GM06990 (cell line): ENCODE measurements around the gene DYSF.

Experiments used
- DNase-seq: peaks from one replicate; pipeline ENCODE4 v3.0.0-alpha.2; 2011; ENCODE audit not compliant: insufficient read length; ENCODE audit errors: extremely low read depth
- H3K27me3 ChIP-seq: replicated peaks from 2 replicates; pipeline ENCODE4 v1.6.0; 2011; ENCODE audit warnings: low read length; ENCODE audit not compliant: control insufficient read depth, insufficient read depth
- H3K36me3 ChIP-seq: 2 replicates; pipeline ENCODE4 v1.5.1; 2011; ENCODE audit warnings: low read length; ENCODE audit not compliant: control insufficient read depth, insufficient read depth
- H3K4me3 ChIP-seq: replicated peaks from 2 replicates; pipeline ENCODE4 v1.5.1; 2011; ENCODE audit warnings: low read depth, mild to moderate bottlenecking, control low read depth, low read length
- TF ChIP-seq, protein P1 (sequence below): IDR thresholded peaks from 2 replicates; pipeline ENCODE4 v1.5.1; 2011; ENCODE audit warnings: low read length, control low read depth, mild to moderate bottlenecking, inconsistent platforms; ENCODE audit not compliant: insufficient read depth, poor library complexity, severe bottlenecking

Gene DYSF

GRCh38 chr2:71595569-71595968, 142.2 kb downstream of the DYSF start:
- H3K36me3 ChIP-seq, result no peaks in the 10 kb centered on the region
- TF ChIP-seq, protein P1, sequence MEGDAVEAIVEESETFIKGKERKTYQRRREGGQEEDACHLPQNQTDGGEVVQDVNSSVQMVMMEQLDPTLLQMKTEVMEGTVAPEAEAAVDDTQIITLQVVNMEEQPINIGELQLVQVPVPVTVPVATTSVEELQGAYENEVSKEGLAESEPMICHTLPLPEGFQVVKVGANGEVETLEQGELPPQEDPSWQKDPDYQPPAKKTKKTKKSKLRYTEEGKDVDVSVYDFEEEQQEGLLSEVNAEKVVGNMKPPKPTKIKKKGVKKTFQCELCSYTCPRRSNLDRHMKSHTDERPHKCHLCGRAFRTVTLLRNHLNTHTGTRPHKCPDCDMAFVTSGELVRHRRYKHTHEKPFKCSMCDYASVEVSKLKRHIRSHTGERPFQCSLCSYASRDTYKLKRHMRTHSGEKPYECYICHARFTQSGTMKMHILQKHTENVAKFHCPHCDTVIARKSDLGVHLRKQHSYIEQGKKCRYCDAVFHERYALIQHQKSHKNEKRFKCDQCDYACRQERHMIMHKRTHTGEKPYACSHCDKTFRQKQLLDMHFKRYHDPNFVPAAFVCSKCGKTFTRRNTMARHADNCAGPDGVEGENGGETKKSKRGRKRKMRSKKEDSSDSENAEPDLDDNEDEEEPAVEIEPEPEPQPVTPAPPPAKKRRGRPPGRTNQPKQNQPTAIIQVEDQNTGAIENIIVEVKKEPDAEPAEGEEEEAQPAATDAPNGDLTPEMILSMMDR, result no peak
- no peak for DNase-seq
- H3K27me3 ChIP-seq, result peaks cover 2% of the 10 kb centered on the region
- H3K4me3 ChIP-seq, result no peak overlapping the region

DNA sequence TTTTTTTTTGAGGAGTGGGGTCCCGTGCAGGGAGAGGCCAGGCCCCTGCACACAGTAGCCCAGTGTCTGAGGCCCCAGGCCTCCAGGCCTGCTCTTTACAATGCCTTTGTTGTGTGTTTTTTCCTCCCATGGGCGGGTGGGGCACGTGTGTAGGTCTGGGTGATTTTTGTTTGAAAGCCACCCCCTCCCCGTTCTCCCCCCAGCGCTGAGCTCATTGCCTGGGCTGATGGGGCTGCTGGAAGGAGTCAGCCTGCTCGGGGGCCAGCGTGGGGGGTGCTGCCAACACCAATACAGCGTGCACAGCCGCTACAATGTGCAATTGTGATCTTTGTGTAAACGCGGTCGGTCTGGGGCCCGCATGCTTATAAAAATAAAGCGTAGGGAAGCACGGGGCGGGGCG, 142.7 kb downstream of the DYSF start:
- TF ChIP-seq, protein P1, result no peak
- no peaks in the 10 kb centered on the region for H3K36me3 ChIP-seq
- H3K4me3 ChIP-seq, result no peak overlapping the region
- DNase-seq, result no peak
- H3K27me3 ChIP-seq, result peaks cover 2% of the 10 kb centered on the region

DNA sequence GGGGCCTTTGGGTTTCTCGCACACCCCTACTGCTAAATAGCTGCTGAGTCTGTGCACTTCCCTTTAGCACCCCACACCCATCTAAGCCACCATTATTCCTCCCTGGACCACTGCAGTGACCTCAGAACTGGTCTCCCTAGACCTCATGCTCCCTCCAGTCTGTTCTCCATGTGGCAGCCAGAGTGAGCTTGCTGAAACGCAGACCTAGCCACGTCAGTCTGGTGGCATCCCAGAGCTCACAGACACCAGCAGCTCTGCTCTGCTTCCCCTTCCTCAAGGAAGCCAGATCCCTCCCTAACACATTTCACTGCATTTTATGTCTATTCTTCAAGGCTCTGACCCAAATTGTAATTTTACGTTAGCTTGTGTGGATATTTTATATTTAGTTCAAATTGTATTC, 144.4 kb downstream of the DYSF start:
- H3K4me3 ChIP-seq, result no peak overlapping the region
- TF ChIP-seq, protein P1, result no peak

DNA sequence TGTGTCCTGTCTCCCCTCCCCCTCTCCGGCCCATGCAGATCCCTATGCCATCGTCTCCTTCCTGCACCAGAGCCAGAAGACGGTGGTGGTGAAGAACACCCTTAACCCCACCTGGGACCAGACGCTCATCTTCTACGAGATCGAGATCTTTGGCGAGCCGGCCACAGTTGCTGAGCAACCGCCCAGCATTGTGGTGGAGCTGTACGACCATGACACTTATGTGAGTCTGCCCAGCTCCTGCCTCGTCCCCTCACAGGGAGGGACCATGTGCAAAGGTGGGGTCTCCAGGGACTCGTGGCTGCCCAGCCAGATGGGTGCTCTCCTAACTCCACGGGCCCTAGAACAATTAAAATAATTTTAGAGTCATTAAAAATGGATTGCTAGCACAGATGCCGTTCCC, 145.2 kb downstream of the DYSF start:
- TF ChIP-seq, protein P1, result no peak
- no peaks in the 10 kb centered on the region for H3K36me3 ChIP-seq
- no peak overlapping the region for H3K4me3 ChIP-seq

More for the DNA sequence above, 144.4 kb downstream of the DYSF start:
- no peak for DNase-seq
- Histone ChIP-seq H3K36me3 (no peaks in the 10 kb centered on the region), H3K27me3 (peaks cover 2% of the 10 kb centered on the region)

GRCh38 chr2:71599038-71599437, 145.7 kb downstream of the DYSF start:
- DNase-seq, result no peak
- Histone ChIP-seq H3K36me3 (no peaks in the 10 kb centered on the region), H3K4me3 (no peak overlapping the region), H3K27me3 (no peaks in the 10 kb centered on the region; the same call in none of the 2 replicates)
- TF ChIP-seq, protein P1, result no peak

More for the DNA sequence above, 145.2 kb downstream of the DYSF start:
- no peak for DNase-seq
- no peaks in the 10 kb centered on the region; the same call in none of the 2 replicates for H3K27me3 ChIP-seq

DNA sequence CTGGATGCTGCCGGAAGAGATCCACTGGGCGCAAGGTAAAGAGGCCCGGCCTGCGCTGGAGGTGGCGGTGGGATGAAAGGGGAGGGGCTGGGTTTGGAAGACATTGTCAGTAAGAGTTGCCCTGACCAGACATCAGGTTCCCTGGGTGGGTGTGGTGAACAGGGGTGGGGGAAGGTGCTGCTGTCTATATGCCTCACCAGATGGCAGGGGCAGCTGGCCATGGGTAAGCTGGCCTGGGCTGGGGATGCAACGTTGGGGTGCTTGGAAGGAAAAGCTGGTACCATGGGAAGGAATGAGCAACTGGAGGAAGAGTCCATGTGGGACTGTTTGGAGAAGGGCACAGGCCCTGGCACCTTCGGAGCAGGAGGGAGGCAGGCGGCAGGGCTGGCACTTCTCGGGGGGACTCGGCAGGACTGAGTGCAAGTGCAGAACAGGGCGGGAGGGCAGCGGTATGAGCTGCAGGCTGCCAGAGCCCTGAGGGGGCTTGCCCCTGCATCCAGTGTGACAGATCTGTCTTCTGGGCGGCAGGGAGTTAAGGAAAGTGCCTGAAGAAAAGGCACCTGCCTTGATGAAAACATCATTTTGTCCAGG, 146.4 kb downstream of the DYSF start:
- TF ChIP-seq, protein P1, result no peak
- Histone ChIP-seq H3K36me3 (no peaks in the 10 kb centered on the region), H3K27me3 (no peaks in the 10 kb centered on the region; the same call in none of the 2 replicates), H3K4me3 (no peak overlapping the region)
- DNase-seq, result no peak
